K562 (cell line): ENCODE measurements around the gene ACTR3C. TPM values are rescaled to one million over a fixed set of nuclear protein-coding genes. Genes with fewer than 3 reads are reported as not detected.
A peak's percentile ranks its signal among the peaks of the same experiment; 100 is the strongest.

Source experiments
- SLC30A9 ChIP-seq: fragments of 250-450 bp; sonication (Bioruptor Pico); IDR thresholded peaks from 2 replicates; pipeline ENCODE4 v1.8.0; 2022; ENCODE audit warnings: mild to moderate bottlenecking, moderate library complexity
- TFAP4 ChIP-seq: sonication (generic); formaldehyde crosslinking; IDR thresholded peaks from 2 replicates; pipeline ENCODE4 v1.8.0; 2022; ENCODE audit warnings: missing genetic modification reagents, mild to moderate bottlenecking, moderate library complexity, borderline replicate concordance
- VEZF1 ChIP-seq: fragments of 200-800 bp; sonication (Bioruptor generic); IDR thresholded peaks from 2 replicates; pipeline ENCODE4 v1.6.1; 2017; ENCODE audit warnings: missing genetic modification characterization, missing compliant biosample characterization
- XRCC3 ChIP-seq: fragments of 450-650 bp; IDR thresholded peaks from 2 replicates; pipeline ENCODE4 v1.6.1; 2017; ENCODE audit warnings: mild to moderate bottlenecking, moderate library complexity
- ZBTB11 ChIP-seq, 3 experiments: fragments of 200-800 bp in 1 of 3; fragments of 250-450 bp in 1 of 3; fragments of 450-650 bp in 1 of 3; sonication (Bioruptor Pico) in 1 of 3; sonication (Bioruptor generic) in 1 of 3; formaldehyde crosslinking in 1 of 3; IDR thresholded peaks; 2 replicates each; pipeline versions ENCODE4 v1.6.1 to v1.8.0; 2016 to 2022; ENCODE audit warnings: mild to moderate bottlenecking in 2 of 3, missing genetic modification characterization in 2 of 3, missing compliant biosample characterization in 1 of 3, moderate library complexity in 1 of 3
- ZC3H4 ChIP-seq: sonication (generic); formaldehyde crosslinking; IDR thresholded peaks from 2 replicates; pipeline ENCODE4 v1.9.0; 2021; ENCODE audit warnings: missing genetic modification reagents, borderline replicate concordance
- ZFP91 ChIP-seq: sonication (generic); formaldehyde crosslinking; IDR thresholded peaks from 2 replicates; pipeline ENCODE4 v1.8.0; 2022; ENCODE audit warnings: mild to moderate bottlenecking, missing genetic modification reagents
- ZFX ChIP-seq: sonication (generic); formaldehyde crosslinking; IDR thresholded peaks from 2 replicates; pipeline ENCODE4 v1.8.0; 2022; ENCODE audit warnings: mild to moderate bottlenecking, missing genetic modification reagents, moderate library complexity
- ZNF232 ChIP-seq: sonication (generic); formaldehyde crosslinking; IDR thresholded peaks from 2 replicates; pipeline ENCODE4 v1.8.0; 2022; ENCODE audit warnings: mild to moderate bottlenecking, missing genetic modification reagents
- polyA plus RNA-seq, 8 experiments: library from polyadenylated mRNA; depleted of rRNA in 4 of 8; stranded (reverse) in 5 of 8; unstranded in 3 of 8; fragments of >200 nt; fragmentation: Nextera tagmentation in 2 of 8; fragmentation: Illumina TruSeq in 1 of 8; extraction: Ambion mirVana in 2 of 8; extraction: Trizol in 1 of 8; gene quantifications; 2 replicates each; pipeline versions ENCODE4 v1.2.1 to v1.2.3, GENCODE V29; 2011 to 2014; ENCODE audit warnings: inconsistent platforms in 1 of 8, missing spikeins in 1 of 8
- total RNA-seq, 7 experiments: library from RNA; depleted of rRNA in 6 of 7; stranded (reverse); fragments of >200 nt in 6 of 7; fragmentation: Illumina TruSeq in 2 of 7; extraction: Trizol in 2 of 7; gene quantifications; 2 replicates each; pipeline versions ENCODE4 v1.2.1 to v1.2.3, GENCODE V29; 2011 to 2021; ENCODE audit warnings: low replicate concordance in 1 of 7

The ACTR3C gene
- total and polyA plus RNA-seq, 9 of the 15 experiments (the other 6 are each of a cell fraction or from before 2014, with no cell fraction given): 9.0 to 35.4 (median 13.3) TPM

- TF ChIP-seq ZBTB11 (CRISPR knock-in tag; IDR thresholded peaks at IDR 0.05) (no peak), ZFX (CRISPR knock-in tag) (0 out of 2 replicates have a peak, but pooled peaks have one; percentile 7), ZC3H4 (CRISPR knock-in tag) (0 out of 2 replicates have a peak, but pooled peaks have one; percentile 56), XRCC3 (no peak), ZFP91 (CRISPR knock-in tag) (no peak), VEZF1 (CRISPR knock-in tag) (no peak), TFAP4 (CRISPR knock-in tag) (0 out of 2 replicates have a peak, but pooled peaks have one; percentile 5), SLC30A9 (CRISPR knock-in tag) (no peak), ZNF232 (no peak)
Measured at GRCh38 chr7:150365194-150365593, 41.8 kb upstream of the ACTR3C start (continued).
